HepG2 (cell line): ENCODE measurements around the gene SDC4. TPM values are rescaled to one million over a fixed set of nuclear protein-coding genes. Genes with fewer than 3 reads are reported as not detected.
A peak's percentile ranks its signal among the peaks of the same experiment; 100 is the strongest.

Experiments
- CREBL2 ChIP-seq: sonication (generic); formaldehyde crosslinking; IDR thresholded peaks from 2 replicates; pipeline ENCODE4 v1.8.1; 2023; ENCODE audit warnings: missing genetic modification reagents, mild to moderate bottlenecking, borderline replicate concordance
- GABPB1 ChIP-seq: IDR thresholded peaks from 2 replicates; pipeline ENCODE4 v1.6.1; 2016; ENCODE audit warnings: mild to moderate bottlenecking, missing genetic modification reagents, moderate library complexity, missing compliant biosample characterization
- KDM5B ChIP-seq: sonication (generic); formaldehyde crosslinking; IDR thresholded peaks from 2 replicates; pipeline ENCODE4 v1.4.0; 2020; ENCODE audit warnings: missing genetic modification reagents, mild to moderate bottlenecking, borderline replicate concordance
- MAX ChIP-seq: IDR thresholded peaks from 2 replicates; pipeline ENCODE4 v1.6.1; 2012; ENCODE audit warnings: inconsistent platforms
- MED8 ChIP-seq: sonication (generic); formaldehyde crosslinking; IDR thresholded peaks from 2 replicates; pipeline ENCODE4 v1.8.1; 2023; ENCODE audit warnings: mild to moderate bottlenecking, missing genetic modification reagents; ENCODE audit not compliant: insufficient replicate concordance
- MNT ChIP-seq: fragments of 450-650 bp; IDR thresholded peaks from 2 replicates; pipeline ENCODE4 v1.6.1; 2016
- MTA1 ChIP-seq: sonication (generic); formaldehyde crosslinking; IDR thresholded peaks from 2 replicates; pipeline ENCODE4 v1.4.0; 2020; ENCODE audit warnings: missing genetic modification reagents, mild to moderate bottlenecking, borderline replicate concordance
- NFE2L2 ChIP-seq: fragments of 150-350 bp; IDR thresholded peaks from 2 replicates; pipeline ENCODE4 v1.6.1; 2014; ENCODE audit warnings: low read length
- PBX3 ChIP-seq: sonication (generic); formaldehyde crosslinking; IDR thresholded peaks from 2 replicates; pipeline ENCODE4 v1.8.1; 2023; ENCODE audit warnings: missing genetic modification reagents, inconsistent platforms, borderline replicate concordance
- STAT6 ChIP-seq: sonication (generic); formaldehyde crosslinking; IDR thresholded peaks from 2 replicates; pipeline ENCODE4 v1.4.0; 2020; ENCODE audit warnings: missing genetic modification reagents, mild to moderate bottlenecking, borderline replicate concordance
- TAF15 ChIP-seq: fragments of 200-400 bp; formaldehyde crosslinking; IDR thresholded peaks from one replicate; pipeline ENCODE4 v1.6.1; 2018; ENCODE audit warnings: mild to moderate bottlenecking, low read depth, low read length; ENCODE audit not compliant: poor library complexity, severe bottlenecking
- YEATS2 ChIP-seq: sonication (generic); formaldehyde crosslinking; IDR thresholded peaks from 2 replicates; pipeline ENCODE4 v1.4.0; 2020; ENCODE audit warnings: missing genetic modification reagents, borderline replicate concordance
- ZNF276 ChIP-seq: sonication (generic); formaldehyde crosslinking; IDR thresholded peaks from 2 replicates; pipeline ENCODE4 v1.4.0; 2020; ENCODE audit warnings: mild to moderate bottlenecking, low read depth, missing genetic modification reagents
- ZNF292 ChIP-seq: sonication (generic); formaldehyde crosslinking; IDR thresholded peaks from 2 replicates; pipeline ENCODE4 v1.8.1; 2022; ENCODE audit warnings: mild to moderate bottlenecking, low read depth, missing genetic modification reagents, borderline replicate concordance
- ZNF501 ChIP-seq: sonication (generic); formaldehyde crosslinking; IDR thresholded peaks from 2 replicates; pipeline ENCODE4 v1.5.1; 2020; ENCODE audit warnings: mild to moderate bottlenecking, moderate library complexity, missing genetic modification reagents
- ZNF605 ChIP-seq: sonication (generic); formaldehyde crosslinking; IDR thresholded peaks from 2 replicates; pipeline ENCODE4 v1.8.0; 2022; ENCODE audit warnings: mild to moderate bottlenecking, missing genetic modification reagents
- ZNF7 ChIP-seq: IDR thresholded peaks from 2 replicates; pipeline ENCODE4 v1.6.1; 2016; ENCODE audit warnings: missing biosample characterization, missing genetic modification reagents
- ZSCAN21 ChIP-seq: sonication (generic); formaldehyde crosslinking; IDR thresholded peaks from 2 replicates; pipeline ENCODE4 v1.8.0; 2022; ENCODE audit warnings: mild to moderate bottlenecking, missing genetic modification reagents, moderate library complexity, borderline replicate concordance
- polyA plus RNA-seq, 8 experiments: library from polyadenylated mRNA; depleted of rRNA in 3 of 8; stranded (reverse) in 7 of 8; unstranded in 1 of 8; fragments of >200 nt; fragmentation: Illumina TruSeq in 4 of 8; extraction: Trizol in 4 of 8; gene quantifications; 2 replicates each; pipeline versions ENCODE4 v1.2.1 to v1.2.3, GENCODE V29; 2011 to 2016; ENCODE audit warnings: low read depth in 4 of 8, missing spikeins in 1 of 8, mixed read lengths in 1 of 8; ENCODE audit not compliant: insufficient read depth in 1 of 8
- total RNA-seq, 5 experiments: library from RNA; depleted of rRNA; stranded (reverse); fragments of >200 nt; fragmentation: Illumina TruSeq; extraction: Trizol; gene quantifications; 2 replicates each; pipeline ENCODE4 v1.2.3, GENCODE V29; 2016; ENCODE audit warnings: low read depth in 1 of 5

SDC4 gene
- total and polyA plus RNA-seq, 2 of the 13 experiments (the other 11 are each of a cell fraction or from before 2014, with no cell fraction given) = 49.0 to 65.1 TPM

- TF ChIP-seq ZNF7 (CRISPR knock-in tag) = no peak
- TF ChIP-seq GABPB1 (CRISPR knock-in tag) = peak; percentile 76
- TF ChIP-seq ZNF501 (CRISPR knock-in tag) = peak; percentile 63
- peak; percentile 47 for TF ChIP-seq TAF15
- peak; percentile 96 for TF ChIP-seq KDM5B (CRISPR knock-in tag)
- 0 out of 2 replicates have a peak, but pooled peaks have one; percentile 30 for TF ChIP-seq ZNF276 (CRISPR knock-in tag)
- no peak for TF ChIP-seq NFE2L2
- no peak for TF ChIP-seq CREBL2 (CRISPR knock-in tag)
- TF ChIP-seq MNT = no peak
- TF ChIP-seq MTA1 = peak; percentile 93; the same call in 1 of the 2 replicates
- no peak for TF ChIP-seq MAX
- peak; percentile 78 for TF ChIP-seq MED8 (CRISPR knock-in tag)
- TF ChIP-seq PBX3 (CRISPR knock-in tag) = peak; percentile 85; the same call in 1 of the 2 replicates
- 0 out of 2 replicates have a peak, but pooled peaks have one; percentile 48 for TF ChIP-seq ZNF605 (CRISPR knock-in tag)
- peak; percentile 62; the same call in 1 of the 2 replicates for TF ChIP-seq ZSCAN21 (CRISPR knock-in tag)
- TF ChIP-seq ZNF292 (CRISPR knock-in tag) = peak; percentile 50; the same call in 1 of the 2 replicates
- peak; percentile 21; the same call in 1 of the 2 replicates for TF ChIP-seq STAT6
- peak; percentile 48; the same call in 1 of the 2 replicates for TF ChIP-seq YEATS2 (CRISPR knock-in tag)
These were observed at the start of gene SDC4 (continued) for GRCh38 chr20:45347936-45348778.
